ENCODE results near the gene SLC15A3. TPM values are rescaled to one million over a fixed set of nuclear protein-coding genes. Genes with fewer than 3 reads are reported as not detected.

Gene SLC15A3
- total RNA-seq, 2 donors from 2014 or later, result 3.5 to 4.1 TPM

DNA sequence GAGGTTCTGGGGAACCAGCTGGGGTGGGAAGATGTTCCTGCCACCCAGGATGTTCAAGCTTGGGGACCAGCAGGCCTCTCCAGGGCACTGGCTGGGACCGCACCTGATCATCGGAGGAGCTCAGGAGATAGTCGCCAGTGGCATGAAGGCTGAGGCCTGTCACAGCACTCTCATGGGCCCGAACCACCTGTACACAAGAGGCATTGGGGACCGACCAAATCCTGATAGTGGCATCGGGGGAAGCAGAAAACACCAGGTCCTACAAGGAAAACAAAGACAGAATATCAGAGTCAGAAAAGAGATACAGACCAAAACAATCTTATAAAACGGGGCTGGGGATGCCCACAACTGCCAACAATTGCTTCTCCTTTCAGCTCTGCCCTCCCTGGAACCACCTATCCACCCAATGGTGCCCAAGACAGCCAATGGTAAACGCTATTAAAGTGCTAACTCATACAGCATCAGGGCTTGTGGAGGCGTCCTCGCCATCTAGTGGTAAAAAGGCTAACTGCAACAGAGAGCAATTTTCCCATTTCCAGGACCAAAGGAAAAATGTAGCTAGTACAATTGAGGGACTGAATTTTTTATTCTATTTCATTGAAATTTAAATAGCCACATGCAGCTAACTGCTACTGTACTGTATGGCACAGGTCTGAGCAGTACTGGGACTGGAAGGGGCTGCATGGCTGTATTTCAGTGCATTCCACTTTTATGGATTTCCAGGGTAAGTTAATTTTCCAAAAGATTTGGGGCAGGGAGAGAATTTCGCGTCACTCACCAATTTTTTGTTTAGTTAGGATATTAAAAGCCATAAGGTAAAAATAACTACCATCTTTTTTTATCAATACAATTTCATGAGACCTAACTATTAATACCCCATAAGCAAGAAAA, 52.7 kb downstream of the SLC15A3 start:
- Mint-ChIP-seq H3K36me3 (ENCODE audit: insufficient read depth in 2 of 2) (peaks cover 14 to 29% of the 10 kb centered on the region in 2 donors), H3K4me1 (ENCODE audit: low read depth) (peaks cover 20% of the 10 kb centered on the region), H3K27ac (peak overlapping the region; percentile 32), H3K9me3 (no peaks in the 10 kb centered on the region), H3K27me3 (ENCODE audit: low read depth) (no peaks in the 10 kb centered on the region), H3K4me3 (no peak overlapping the region)
- ATAC-seq (replicated peaks in 1 of 2) (peak; percentile 56 to 64), DNase-seq (peak in 1 of 2 donors; percentile 31)

DNA sequence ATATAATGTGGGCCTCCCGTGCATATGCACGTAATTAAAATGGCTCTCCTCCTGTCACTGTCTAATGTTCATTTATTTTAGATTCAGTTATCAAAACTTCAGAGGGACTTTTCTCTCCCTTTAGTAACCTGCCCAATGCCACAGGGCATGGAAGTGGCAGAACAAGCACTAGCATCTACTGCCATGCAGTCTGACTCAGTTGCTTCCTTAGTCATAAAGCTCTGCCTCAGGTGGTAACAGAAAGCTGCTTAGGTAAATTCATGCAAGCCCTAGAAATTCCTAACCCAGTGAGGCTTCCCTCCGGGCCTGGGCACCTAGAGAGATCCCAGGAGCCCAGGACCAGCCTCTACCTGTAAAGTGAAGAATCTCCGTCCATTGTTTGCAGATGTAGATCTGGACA, 54.5 kb downstream of the SLC15A3 start:
- Mint-ChIP-seq H3K4me3 (no peak overlapping the region), H3K9me3 (no peaks in the 10 kb centered on the region), H3K27me3 (ENCODE audit: low read depth) (no peaks in the 10 kb centered on the region), H3K4me1 (ENCODE audit: low read depth) (peaks cover 9% of the 10 kb centered on the region), H3K36me3 (ENCODE audit: insufficient read depth in 2 of 2) (peaks cover 16 to 34% of the 10 kb centered on the region in 2 donors), H3K27ac (peak overlapping the region; percentile 22)
- no peak for ATAC-seq (replicated peaks in 1 of 2)
- no peak for DNase-seq

DNA sequence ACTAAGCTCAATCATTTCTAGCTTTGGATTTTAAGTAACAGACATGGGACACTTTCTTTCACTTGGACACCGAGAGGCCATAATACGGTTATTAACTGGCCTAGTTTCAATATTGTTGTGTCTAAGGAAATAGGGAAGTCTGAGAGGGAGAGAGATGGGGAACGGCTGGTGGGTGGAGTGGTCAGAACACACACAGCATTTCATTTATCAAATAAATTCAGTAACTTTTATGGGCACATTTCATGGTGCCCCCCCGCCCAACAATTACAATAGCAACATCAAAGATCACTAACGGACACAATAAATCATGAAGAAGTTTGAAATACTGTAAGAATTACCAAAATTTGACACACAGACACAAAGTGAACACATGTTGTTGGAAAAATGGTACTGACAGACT, 56.3 kb downstream of the SLC15A3 start:
- DNase-seq (no peak), ATAC-seq (replicated peaks in 1 of 2) (no peak)
- Mint-ChIP-seq H3K27ac (no peak overlapping the region), H3K36me3 (ENCODE audit: insufficient read depth in 2 of 2) (peaks cover 21 to 36% of the 10 kb centered on the region in 2 donors), H3K9me3 (no peaks in the 10 kb centered on the region), H3K4me1 (ENCODE audit: low read depth) (peaks cover 9% of the 10 kb centered on the region), H3K4me3 (no peak overlapping the region), H3K27me3 (ENCODE audit: low read depth) (no peaks in the 10 kb centered on the region)

DNA sequence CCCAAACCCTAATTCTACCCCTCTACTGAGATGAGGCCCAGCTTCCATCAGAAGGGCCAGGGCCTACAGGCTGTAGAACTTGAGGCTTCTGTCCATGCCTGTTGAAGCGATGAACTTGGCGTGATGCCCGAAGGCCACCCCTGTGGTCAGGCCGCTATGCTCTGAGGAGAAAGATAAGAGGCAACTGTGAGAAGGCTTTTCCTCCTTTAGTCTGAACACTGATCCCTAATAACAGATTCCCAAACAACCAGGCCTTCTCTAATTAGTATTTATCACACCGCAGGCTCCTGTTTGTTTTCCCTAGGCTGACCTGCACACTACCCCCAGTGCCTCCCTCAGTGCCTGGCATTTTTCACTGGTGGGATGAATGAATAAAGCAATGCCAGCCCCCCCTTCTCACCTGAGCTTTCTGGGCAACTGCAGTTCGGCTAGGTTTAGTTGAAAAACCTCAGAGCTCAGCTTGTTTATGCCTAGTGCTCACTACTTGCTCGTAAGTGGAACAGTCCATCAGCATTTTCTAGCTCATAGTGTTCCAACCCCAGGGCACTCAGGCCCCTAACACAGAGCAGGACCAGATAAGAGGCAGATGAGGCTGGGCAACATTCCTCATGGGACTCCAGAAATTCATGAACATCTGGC, 60.8 kb downstream of the SLC15A3 start:
- no peaks in the 10 kb centered on the region for H3K9me3 Mint-ChIP-seq
- DNase-seq, result no peak
- no peaks in the 10 kb centered on the region for H3K27me3 Mint-ChIP-seq (ENCODE audit: low read depth)
- peaks cover 12 to 25% of the 10 kb centered on the region in 2 donors for H3K36me3 Mint-ChIP-seq (ENCODE audit: insufficient read depth in 2 of 2)
- H3K4me3 Mint-ChIP-seq, result no peak overlapping the region
- no peak for ATAC-seq (replicated peaks in 1 of 2)
- H3K4me1 Mint-ChIP-seq (ENCODE audit: low read depth), result peaks cover 5% of the 10 kb centered on the region
- no peak overlapping the region for H3K27ac Mint-ChIP-seq

DNA sequence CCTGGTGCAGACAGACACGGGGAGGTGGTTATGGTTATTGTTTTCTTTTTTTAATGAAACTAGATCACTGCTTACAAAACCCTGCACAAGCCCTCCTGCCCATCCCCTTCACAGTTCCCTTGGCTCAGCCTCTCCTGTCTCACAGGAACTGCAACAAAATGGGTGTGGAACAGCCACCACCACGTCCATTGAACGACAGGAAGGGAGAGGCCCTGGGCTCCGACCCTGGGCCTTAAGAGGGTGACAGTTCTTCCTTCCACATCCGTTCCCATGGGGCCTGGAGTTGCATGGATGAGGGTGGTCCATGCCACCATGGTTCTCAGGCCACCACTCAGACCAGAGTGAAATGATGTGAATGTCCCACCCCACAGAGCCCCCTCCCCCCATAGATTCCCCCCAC, 61.3 kb downstream of the SLC15A3 start:
- Mint-ChIP-seq H3K27me3 (ENCODE audit: low read depth) (no peaks in the 10 kb centered on the region), H3K4me3 (no peak overlapping the region), H3K27ac (no peak overlapping the region), H3K4me1 (ENCODE audit: low read depth) (peaks cover 5% of the 10 kb centered on the region), H3K9me3 (no peaks in the 10 kb centered on the region), H3K36me3 (ENCODE audit: insufficient read depth in 2 of 2) (peaks cover 11 to 23% of the 10 kb centered on the region in 2 donors)
- DNase-seq (no peak), ATAC-seq (replicated peaks in 1 of 2) (no peak)

DNA sequence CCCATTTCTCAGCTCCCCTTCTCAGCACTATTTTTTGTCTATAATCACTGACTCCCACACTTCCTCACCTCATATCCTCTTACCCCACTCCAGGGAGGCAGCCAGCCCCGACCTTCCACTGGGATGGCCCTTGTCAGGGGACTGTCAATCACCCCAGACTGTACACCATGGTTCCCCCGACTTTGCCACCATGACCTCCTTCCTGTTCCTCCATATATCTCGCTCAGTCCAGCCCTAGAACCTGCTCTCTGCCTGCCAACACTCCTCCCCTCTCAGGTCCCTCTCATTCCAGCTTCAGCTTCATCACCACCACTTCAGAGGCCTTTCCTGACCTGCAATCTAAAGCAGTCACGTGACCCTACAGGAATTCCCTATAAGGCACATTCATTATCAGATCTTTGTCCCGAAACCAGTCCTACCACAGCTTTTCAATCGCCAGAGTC, 62.1 kb downstream of the SLC15A3 start:
- peaks cover 9 to 17% of the 10 kb centered on the region in 2 donors for H3K36me3 Mint-ChIP-seq (ENCODE audit: insufficient read depth in 2 of 2)
- DNase-seq (no peak), ATAC-seq (replicated peaks in 1 of 2) (no peak)
- no peak overlapping the region for H3K27ac Mint-ChIP-seq
- H3K4me3 Mint-ChIP-seq, result no peak overlapping the region
- no peaks in the 10 kb centered on the region for H3K9me3 Mint-ChIP-seq
- no peaks in the 10 kb centered on the region for H3K27me3 Mint-ChIP-seq (ENCODE audit: low read depth)
- peaks cover 5% of the 10 kb centered on the region for H3K4me1 Mint-ChIP-seq (ENCODE audit: low read depth)

DNA sequence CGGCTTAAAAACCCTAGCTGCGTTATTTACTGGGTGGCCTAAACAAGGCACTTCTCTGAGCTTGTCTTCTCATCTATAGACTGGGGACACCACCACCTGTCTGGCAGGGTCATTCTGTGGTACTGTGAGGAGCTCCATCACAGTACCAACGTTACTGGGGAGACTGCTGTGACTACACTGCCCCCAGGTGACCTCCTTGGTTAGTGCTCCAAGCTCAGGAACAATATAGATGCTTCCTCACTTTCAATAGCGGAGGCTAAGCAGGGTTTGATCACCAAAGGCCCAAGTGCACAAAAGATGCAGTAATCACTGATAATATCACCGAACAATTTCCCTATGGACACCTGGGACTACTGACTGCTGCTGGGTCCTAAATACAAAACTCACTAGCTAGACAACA, 64.4 kb downstream of the SLC15A3 start:
- ATAC-seq (replicated peaks in 1 of 2) (peak; percentile 86 to 88), DNase-seq (peak; percentile 39 to 42)
- Mint-ChIP-seq H3K4me3 (no peak overlapping the region), H3K27me3 (ENCODE audit: low read depth) (no peaks in the 10 kb centered on the region), H3K36me3 (ENCODE audit: insufficient read depth in 2 of 2) (peaks cover 5 to 15% of the 10 kb centered on the region in 2 donors), H3K4me1 (ENCODE audit: low read depth) (no peaks in the 10 kb centered on the region), H3K27ac (no peak overlapping the region), H3K9me3 (no peaks in the 10 kb centered on the region)

Other genes with a start within 250 kb of the SLC15A3 start
- gene MS4A18, start 227.5 kb downstream of the SLC15A3 start, total RNA-seq, result not detected
- gene MS4A15, start 195.3 kb downstream of the SLC15A3 start, total RNA-seq, result not detected
- gene MS4A10, start 166.8 kb downstream of the SLC15A3 start, total RNA-seq, result not detected
- 10 to 100 TPM; 16.4 to 23.9 TPM for gene CCDC86, start 110.1 kb downstream of the SLC15A3 start, total RNA-seq
- under 1 TPM; 0.16 to 0.17 TPM for gene PTGDR2, start 96.2 kb downstream of the SLC15A3 start, total RNA-seq
- gene ZP1, start 84.6 kb downstream of the SLC15A3 start, total RNA-seq, result not detected
- gene PRPF19, start 45.6 kb downstream of the SLC15A3 start, total RNA-seq, result 100 to 1,000 TPM; 139 to 175 TPM
- gene TMEM109, start 38.0 kb downstream of the SLC15A3 start, total RNA-seq, result 10 to 100 TPM; 61.9 to 66.3 TPM
- gene TMEM132A, start 27.7 kb downstream of the SLC15A3 start, total RNA-seq, result 1 to 10 TPM; 2.4 to 3.5 TPM
- gene CD6, start 19.5 kb upstream of the SLC15A3 start, total RNA-seq, result 100 to 1,000 TPM; 298 to 313 TPM
- 100 to 1,000 TPM; 285 to 317 TPM for gene CD5, start 150.3 kb upstream of the SLC15A3 start, total RNA-seq
- gene VPS37C, start 209.2 kb upstream of the SLC15A3 start, total RNA-seq, result 10 to 100 TPM; 13.0 to 14.9 TPM

Measured in activated T-cell treated with anti-CD3 and anti-CD28 coated beads, Interleukin-2, amount 50 U/mL, for 72 hours (primary cell).